GM12878 (cell line): ENCODE data around the gene CD209. TPM values are rescaled to one million over a fixed set of nuclear protein-coding genes. Genes with fewer than 3 reads are reported as not detected.

Experiments used
- ASH2L ChIP-seq: fragments of 300-600, 200-600 bp; sonication (generic); IDR thresholded peaks from 2 replicates; pipeline ENCODE4 v1.6.1; 2017; ENCODE audit warnings: low read depth, mild to moderate bottlenecking, borderline replicate concordance
- CREB1 ChIP-seq: IDR thresholded peaks from 2 replicates; pipeline ENCODE4 v1.6.1; 2012; ENCODE audit warnings: low read depth, mild to moderate bottlenecking, inconsistent platforms
- FOXK2 ChIP-seq: fragments of 450-650 bp; IDR thresholded peaks from 2 replicates; pipeline ENCODE4 v1.6.1; 2017; ENCODE audit warnings: mild to moderate bottlenecking, moderate library complexity
- HDAC2 ChIP-seq: fragments of 200-600 bp; sonication (generic); IDR thresholded peaks from 2 replicates; pipeline ENCODE4 v1.6.1; 2017
- IRF3 ChIP-seq: fragments of 450-650 bp; IDR thresholded peaks from 2 replicates; pipeline ENCODE4 v1.6.1; 2014; ENCODE audit warnings: mild to moderate bottlenecking
- IRF4 ChIP-seq: IDR thresholded peaks from 2 replicates; pipeline ENCODE4 v1.6.1; 2011; ENCODE audit warnings: low read depth, low read length
- MYB ChIP-seq: fragments of 150-350 bp; IDR thresholded peaks from 2 replicates; pipeline ENCODE4 v1.6.1; 2014; ENCODE audit warnings: mild to moderate bottlenecking, low read depth, low read length, borderline replicate concordance
- NR2F1 ChIP-seq: fragments of 450-650 bp; conservative IDR thresholded peaks from 2 replicates; pipeline ENCODE4 v1.6.1; 2017; ENCODE audit warnings: mild to moderate bottlenecking
- ZNF217 ChIP-seq: fragments of 450-650 bp; IDR thresholded peaks from 2 replicates; pipeline ENCODE4 v1.6.1; 2017; ENCODE audit warnings: antibody characterized with exemption, mild to moderate bottlenecking
- ZNF687 ChIP-seq: fragments of 450-650 bp; IDR thresholded peaks from 2 replicates; pipeline ENCODE4 v1.6.1; 2017; ENCODE audit warnings: mild to moderate bottlenecking, moderate library complexity
- polyA plus RNA-seq, 11 experiments: library from polyadenylated mRNA; depleted of rRNA in 4 of 11; unstranded in 6 of 11; stranded (reverse) in 5 of 11; fragments of >200 nt; fragmentation: Nextera tagmentation in 4 of 11; fragmentation: Illumina TruSeq in 1 of 11; extraction: Ambion mirVana in 4 of 11; extraction: Trizol in 1 of 11; gene quantifications; 1 replicate in 1 of 11; 2 replicates in 10 of 11; pipeline versions ENCODE4 v1.2.1 to v1.2.3, GENCODE V29; 2011 to 2016; ENCODE audit warnings: inconsistent platforms in 2 of 11, missing spikeins in 2 of 11, low read depth in 1 of 11
- total RNA-seq, 4 experiments: library from RNA; depleted of rRNA in 3 of 4; stranded (reverse); fragments of >200 nt in 3 of 4; fragmentation: Illumina TruSeq in 1 of 4; extraction: Trizol in 1 of 4; gene quantifications; 2 replicates each; pipeline versions ENCODE4 v1.2.1 to v1.2.3, GENCODE V29; 2013 to 2021
- TF ChIP-seq, protein P1 (sequence below): fragments of 450-650 bp; IDR thresholded peaks from 2 replicates; pipeline ENCODE4 v1.6.1; 2017; ENCODE audit warnings: mild to moderate bottlenecking, low read depth, inconsistent platforms; ENCODE audit not compliant: poor library complexity, severe bottlenecking

Gene CD209
- total and polyA plus RNA-seq, 10 of the 15 experiments (the other 5 are each of a cell fraction or from before 2014, with no cell fraction given), result 0.04 to 0.21 (median 0.10) TPM; not detected in 3

DNA sequence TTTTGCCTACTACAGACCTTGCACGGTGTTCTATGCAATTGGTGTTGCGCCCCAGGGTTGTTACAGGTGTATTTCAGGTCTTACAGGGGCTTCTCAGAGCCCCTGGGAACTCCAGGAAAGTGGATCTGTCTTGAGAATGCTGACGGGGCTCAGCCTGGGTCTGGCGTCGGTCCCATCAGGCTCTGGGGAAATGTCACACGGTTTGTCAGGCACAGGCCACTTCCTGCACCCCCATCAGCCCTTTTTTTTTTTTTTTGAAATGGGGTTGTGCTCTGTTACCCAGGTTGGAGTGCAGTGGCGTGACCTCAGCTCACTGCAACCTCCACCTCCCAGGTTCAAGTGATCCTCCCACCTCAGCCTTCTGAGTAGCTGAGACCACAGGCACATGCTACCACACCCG lies 28.7 kb downstream of the CD209 start (continued):
- TF ChIP-seq IRF4 (no peak), CREB1 (no peak), HDAC2 (no peak), IRF3 (no peak), FOXK2 (no peak), NR2F1 (peak; percentile 31; the same call in 1 of the 2 replicates), ZNF687 (no peak), ASH2L (no peak), MYB (no peak), ZNF217 (no peak)
- TF ChIP-seq, protein P1, sequence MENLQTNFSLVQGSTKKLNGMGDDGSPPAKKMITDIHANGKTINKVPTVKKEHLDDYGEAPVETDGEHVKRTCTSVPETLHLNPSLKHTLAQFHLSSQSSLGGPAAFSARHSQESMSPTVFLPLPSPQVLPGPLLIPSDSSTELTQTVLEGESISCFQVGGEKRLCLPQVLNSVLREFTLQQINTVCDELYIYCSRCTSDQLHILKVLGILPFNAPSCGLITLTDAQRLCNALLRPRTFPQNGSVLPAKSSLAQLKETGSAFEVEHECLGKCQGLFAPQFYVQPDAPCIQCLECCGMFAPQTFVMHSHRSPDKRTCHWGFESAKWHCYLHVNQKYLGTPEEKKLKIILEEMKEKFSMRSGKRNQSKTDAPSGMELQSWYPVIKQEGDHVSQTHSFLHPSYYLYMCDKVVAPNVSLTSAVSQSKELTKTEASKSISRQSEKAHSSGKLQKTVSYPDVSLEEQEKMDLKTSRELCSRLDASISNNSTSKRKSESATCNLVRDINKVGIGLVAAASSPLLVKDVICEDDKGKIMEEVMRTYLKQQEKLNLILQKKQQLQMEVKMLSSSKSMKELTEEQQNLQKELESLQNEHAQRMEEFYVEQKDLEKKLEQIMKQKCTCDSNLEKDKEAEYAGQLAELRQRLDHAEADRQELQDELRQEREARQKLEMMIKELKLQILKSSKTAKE, result no peak
